ENCODE data around the gene ARID1B.

The ARID1B gene

DNA sequence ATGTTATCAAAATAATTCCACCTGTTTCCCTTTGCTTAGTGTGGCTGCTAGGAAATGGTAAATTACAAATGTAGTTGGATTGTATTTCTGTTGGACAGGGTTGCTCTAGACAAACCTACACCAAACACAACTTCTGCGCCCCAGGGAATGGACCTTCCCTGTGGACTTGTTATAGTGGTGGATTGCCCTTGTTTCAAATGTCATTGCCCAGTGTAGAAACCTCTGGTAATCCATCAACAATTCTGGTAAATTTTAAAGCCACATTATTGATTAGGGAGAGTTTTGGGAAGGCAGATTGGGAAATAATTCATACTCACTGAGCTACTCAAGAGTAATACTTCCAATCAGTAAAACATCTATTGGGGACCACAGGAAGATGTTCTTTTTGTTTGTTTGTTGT is 239.8 kb downstream of the ARID1B start:
- in situ Hi-C loops (cut with MboI; ENCODE audit: low sequenced_read_pairs) = no loop called here

- in situ Hi-C loops (cut with MboI; ENCODE audit: low sequenced_read_pairs) = no loop called here
Measured at GRCh38 chr6:157017861-157018260, 240.7 kb downstream of the ARID1B start.

DNA sequence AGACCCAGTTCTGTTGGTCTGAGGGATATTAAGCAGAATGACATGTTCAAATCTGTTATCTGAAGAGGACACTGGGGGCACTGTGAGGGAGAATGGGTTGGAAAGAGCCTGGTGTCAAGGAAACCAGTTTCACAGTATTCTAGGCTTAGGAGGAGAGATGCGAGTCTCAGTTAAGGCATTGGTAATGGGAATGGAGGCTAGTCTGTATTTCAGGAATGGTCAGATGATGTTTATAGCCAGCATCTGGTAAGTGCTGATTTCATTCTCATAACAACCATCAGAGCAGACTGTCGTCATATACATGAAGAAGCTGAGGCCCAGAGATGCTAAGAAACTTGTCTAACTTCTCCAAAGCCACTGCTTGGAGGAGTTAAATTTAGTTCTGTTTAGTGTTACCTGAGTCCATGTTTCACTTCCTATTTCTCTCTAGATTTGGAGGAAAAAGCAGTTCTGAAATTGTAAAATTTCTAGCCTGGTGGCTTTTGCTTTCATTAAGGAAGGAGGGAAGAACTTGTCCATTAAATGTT is 242.0 kb downstream of the ARID1B start:
- in situ Hi-C loops (cut with MboI; ENCODE audit: low sequenced_read_pairs) = no loop called here

DNA sequence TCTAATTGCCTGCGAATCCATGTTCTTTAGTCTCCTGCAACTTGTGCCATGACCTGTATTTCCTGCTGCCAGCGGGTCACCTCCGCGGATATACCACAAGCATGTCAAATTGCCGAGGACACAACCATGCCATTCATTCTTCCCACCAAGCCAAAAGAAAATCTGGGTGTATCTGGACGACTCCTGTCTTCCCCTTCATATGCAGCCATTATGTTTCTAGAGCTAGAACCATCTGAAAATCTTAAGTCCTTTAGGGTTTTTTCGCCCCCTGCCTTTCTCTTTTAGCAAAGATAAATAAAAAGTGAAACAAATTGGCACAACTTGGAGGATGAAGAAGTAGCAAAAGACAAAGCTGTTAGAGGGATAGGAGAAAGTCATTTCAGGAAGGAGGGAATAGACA is 242.6 kb downstream of the ARID1B start:
- in situ Hi-C loops (cut with MboI; ENCODE audit: low sequenced_read_pairs) = no loop called here

DNA sequence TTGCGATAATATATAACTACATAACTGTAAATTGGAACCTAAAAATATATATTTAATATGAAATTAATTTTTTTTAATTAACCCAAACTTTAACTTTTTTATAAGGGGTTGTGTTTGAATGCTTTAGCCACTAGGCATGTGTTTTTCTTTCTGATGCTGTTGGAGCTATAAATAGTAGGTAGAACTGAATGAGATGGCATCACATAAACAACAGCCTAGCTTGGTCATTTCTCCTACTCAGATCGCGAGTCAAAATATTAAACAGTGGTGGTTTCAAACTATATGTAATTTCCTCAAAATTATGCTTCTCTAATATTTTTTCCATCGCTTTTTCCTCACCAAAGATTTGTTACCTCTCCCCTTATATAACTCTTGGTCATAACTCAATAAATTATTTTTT is 243.2 kb downstream of the ARID1B start:
- in situ Hi-C loops (cut with MboI; ENCODE audit: low sequenced_read_pairs) = no loop called here

- in situ Hi-C loops (cut with MboI; ENCODE audit: low sequenced_read_pairs) = no loop called here
Measured at GRCh38 chr6:157020881-157021343, 243.7 kb downstream of the ARID1B start.

DNA sequence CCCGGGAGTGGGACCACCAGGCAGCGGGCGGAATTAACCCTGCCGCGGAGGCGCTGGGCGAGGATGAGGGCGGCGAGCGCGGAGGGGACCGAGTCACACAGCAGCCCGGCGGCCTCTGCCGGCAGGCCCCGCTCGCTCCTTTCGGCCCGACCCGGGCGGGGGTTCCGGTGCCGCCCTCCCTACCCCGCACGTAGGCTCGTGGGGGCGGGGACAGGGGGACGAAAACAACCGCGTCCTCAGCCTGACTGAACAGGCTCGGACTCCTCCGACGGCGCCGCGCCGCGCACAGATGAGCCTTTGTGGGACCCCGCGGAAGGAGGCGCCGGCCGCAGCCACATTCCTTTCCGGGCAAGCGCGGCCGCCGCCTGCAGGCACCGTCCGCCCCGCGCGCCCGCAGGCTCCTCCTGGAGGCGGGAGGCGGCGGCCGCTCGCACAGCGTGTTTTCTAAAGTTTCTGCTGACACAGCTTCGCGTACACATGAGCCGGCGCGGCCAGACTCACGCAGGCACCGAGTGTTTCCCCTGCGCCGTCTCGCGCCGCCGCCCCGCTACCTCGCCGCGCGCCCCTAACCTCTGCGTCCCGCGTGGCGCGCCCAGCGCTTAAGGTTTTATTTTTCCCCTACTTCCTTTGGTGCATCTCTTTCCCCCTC is 244.3 kb downstream of the ARID1B start:
- in situ Hi-C loops (cut with MboI; ENCODE audit: low sequenced_read_pairs) = no loop called here

DNA sequence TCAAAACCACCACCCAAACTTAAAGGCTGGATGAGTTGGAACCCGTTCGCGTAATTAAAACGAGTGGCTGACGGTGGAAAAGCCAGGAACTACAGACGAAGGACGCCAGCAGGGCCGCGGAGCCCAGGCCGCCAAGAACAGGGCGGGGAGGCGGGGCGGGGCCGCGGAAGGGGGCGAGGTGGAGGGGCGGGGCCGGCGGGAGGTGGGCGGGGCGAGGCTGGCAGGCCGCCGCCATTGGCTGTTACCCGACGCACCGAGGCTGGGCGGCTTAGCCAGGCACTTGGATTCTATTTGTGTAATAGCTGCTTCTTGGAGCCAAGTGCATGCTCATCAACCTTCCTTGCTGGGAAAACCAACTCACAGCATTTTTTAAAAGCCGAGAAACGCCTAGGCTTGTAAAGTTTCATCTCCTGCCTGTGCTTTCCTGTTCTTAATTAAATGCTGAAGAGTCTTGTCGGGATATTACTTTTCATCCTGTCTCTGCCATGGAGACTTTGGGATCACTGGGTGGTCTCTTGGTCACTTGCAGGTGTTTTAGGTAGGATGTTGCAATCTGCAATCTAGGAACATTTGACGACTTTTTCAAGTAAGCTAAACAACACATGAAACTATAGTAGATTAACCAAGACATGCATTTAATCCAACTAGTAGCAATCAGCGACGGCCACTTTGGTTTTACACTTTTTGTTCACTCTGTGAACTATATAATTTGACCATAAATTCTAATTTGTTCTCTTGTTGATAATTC is 245.0 kb downstream of the ARID1B start:
- in situ Hi-C loops (cut with MboI; ENCODE audit: low sequenced_read_pairs) = no loop called here

GRCh38 chr6:157023958-157024357 is 246.8 kb downstream of the ARID1B start:
- in situ Hi-C loops (cut with MboI; ENCODE audit: low sequenced_read_pairs) = no loop called here

GRCh38 chr6:157024745-157025144 is 247.6 kb downstream of the ARID1B start:
- in situ Hi-C loops (cut with MboI; ENCODE audit: low sequenced_read_pairs) = no loop called here

- in situ Hi-C loops (cut with MboI; ENCODE audit: low sequenced_read_pairs) = no loop called here
Measured at GRCh38 chr6:157025437-157025836, 248.3 kb downstream of the ARID1B start.

DNA sequence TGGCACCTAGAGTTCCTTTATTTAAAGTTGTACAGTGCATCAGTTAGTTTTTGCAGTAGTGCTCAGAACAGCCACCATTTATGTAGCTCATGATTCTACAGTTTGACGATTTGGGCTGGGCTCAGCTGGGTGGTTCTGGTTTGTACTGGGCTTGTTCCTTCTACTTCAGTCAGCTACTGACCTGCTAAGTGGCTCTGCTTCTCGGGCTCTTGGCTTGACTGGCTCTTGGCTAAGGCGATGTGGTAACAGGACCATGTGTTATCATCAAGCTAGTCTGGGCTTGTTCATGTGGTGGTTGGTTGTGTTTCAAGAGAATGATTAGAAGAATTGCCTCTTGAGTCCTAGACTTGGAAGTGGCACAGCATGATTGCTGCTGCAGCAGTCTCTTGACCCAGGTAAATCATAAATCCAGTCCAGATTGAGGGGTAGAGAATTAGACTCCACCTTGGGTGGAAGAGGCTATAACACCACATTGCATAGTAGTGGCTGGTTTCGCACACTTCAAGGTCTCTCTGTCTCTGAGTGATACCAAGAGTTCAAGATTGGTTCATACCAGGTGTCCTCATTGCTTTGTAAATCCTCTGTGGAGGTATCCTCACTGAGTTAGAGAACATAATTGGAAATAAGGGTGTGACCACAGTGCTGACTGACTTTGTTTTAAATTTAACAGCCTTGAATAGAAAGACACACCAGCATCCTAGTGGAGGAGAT is 253.0 kb downstream of the ARID1B start:
- in situ Hi-C loops (cut with MboI; ENCODE audit: low sequenced_read_pairs) = no loop called here

- in situ Hi-C loops (cut with MboI; ENCODE audit: low sequenced_read_pairs) = no loop called here
Measured at GRCh38 chr6:157030755-157031154, 253.6 kb downstream of the ARID1B start.

- in situ Hi-C loops (cut with MboI; ENCODE audit: low sequenced_read_pairs) = no loop called here
Measured at GRCh38 chr6:157032923-157033322, 255.7 kb downstream of the ARID1B start.

DNA sequence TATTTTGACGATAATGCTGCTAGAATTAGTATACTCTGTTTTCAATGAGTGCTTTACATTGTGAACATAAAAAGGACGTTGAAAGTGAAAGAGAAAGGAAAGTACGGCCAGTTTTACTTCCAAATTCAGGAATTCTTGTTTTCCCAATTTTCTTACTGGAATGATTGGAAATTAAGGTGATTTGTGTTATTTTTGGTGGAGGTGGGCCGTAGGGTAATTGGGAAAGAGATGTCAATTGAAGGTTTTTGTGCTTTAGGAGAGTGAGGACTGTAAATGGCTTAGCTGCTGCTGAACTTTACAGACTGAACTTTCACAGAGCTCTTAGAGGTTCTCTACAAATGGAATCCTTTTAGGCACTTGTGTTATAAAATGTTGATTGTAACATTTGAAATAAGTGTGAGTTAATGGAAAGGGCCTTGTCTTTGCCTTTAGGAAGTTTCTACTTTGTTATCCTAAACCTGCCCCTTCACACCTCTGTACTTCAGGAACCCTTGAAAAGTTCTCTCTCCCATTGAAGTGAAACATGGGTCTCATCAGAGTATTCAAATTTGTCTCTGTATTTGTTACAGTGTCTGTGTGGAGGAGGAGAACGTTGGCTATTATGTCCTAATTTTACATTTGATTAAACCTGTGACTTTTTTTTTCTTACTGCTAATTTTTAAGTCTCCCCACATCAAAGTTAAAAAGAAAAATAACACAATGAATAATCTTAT is 256.4 kb downstream of the ARID1B start:
- in situ Hi-C loops (cut with MboI; ENCODE audit: low sequenced_read_pairs) = no loop called here

DNA sequence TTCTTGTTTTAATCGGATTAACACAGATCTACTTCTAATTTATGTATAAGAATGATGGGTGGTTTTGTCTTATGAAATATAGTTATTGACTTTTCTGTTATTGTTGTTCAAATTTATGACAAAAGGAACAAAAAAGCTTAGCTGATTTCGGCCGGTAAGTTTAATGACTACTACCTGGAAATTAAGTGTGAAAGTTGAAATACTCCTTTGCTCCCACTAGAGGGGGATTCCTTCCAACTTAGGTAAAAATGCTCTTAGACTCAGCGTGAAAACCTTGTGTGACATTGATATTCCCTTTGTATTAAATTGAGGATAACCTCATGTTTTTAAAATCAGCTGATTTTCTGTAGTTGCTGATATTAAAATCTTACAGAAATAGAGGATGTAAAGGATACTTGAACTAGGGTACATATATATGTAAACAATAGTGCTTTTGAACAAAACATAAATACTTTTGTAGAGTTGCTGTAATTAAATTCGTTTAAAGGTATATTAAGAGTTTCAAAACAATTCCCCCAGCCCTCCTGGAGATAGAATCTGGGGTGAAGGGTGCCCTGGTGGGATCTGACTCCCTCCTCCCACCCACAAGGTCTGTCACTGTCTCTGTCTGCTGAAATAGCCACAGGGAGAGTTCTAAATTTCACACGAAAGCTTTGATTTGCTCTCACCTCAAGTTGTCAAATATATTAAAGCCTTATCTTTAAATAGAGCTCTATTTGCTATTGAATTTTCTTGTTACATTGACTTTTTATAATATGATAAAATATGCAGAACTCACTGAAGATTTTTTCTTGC is 257.5 kb downstream of the ARID1B start:
- in situ Hi-C loops (cut with MboI; ENCODE audit: low sequenced_read_pairs) = no loop called here

- in situ Hi-C loops (cut with MboI; ENCODE audit: low sequenced_read_pairs) = no loop called here
Measured at GRCh38 chr6:157035546-157035945, 258.4 kb downstream of the ARID1B start.

DNA sequence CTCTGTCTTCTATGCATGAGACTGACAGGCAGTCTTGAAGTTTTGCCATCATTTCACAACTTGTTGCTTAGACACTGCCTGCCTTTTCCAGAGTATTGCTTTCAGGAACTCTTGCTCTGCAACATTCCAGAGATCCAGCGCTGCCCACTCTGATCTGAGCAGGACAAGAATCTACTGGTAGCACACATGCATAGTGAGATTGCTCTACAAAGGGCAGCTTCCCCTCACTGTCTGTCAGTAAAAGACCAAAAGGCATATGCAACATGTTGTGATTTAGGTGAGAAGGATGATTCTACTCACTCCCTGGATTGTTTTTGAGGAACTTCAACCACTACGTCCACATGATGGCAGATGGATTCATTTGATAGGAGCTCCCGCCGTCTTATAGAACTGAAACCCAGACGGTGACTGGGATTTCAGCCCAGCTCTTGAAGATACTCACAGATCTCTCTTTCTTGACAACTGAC is 259.1 kb downstream of the ARID1B start:
- in situ Hi-C loops (cut with MboI; ENCODE audit: low sequenced_read_pairs) = no loop called here

GRCh38 chr6:157037165-157037564 is 260.0 kb downstream of the ARID1B start:
- in situ Hi-C loops (cut with MboI; ENCODE audit: low sequenced_read_pairs) = no loop called here

DNA sequence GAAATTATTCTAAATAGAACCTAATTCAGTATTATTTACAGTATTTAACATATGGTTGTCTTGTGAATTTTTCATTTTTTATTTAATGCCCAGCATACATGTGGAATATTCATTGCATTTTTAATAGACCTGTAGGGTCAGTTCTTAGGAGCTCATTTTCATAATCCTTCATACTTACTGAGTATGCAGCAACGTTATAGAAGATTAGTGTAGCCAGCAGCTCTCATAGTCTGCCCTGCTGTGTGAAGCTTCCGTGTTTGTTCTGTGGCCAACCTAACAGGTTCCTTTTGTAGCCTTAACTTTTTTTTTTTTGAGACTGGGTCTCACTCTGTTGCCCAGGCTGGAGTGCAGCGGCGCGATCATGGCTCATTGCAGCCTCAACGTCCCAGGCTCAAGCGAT is 261.4 kb downstream of the ARID1B start:
- in situ Hi-C loops (cut with MboI; ENCODE audit: low sequenced_read_pairs) = no loop called here

Measured in HL-60/S4 treated with phorbol 12-myristate 13-acetate at 8.2 ng/mL for 4 days and 3 days (cell line).